NOMO-1 treated with dmso at 0.1 percent for 144 hours (cell line): ENCODE data around the gene MAP3K19.
"Not testable (repeated sequence)": the region's sequence is repeated elsewhere in the genome, so short reads cannot be mapped to it uniquely, and the experiment has no call there.

Experiments used
- DNase-seq: peaks from one replicate; lab custom pipeline; 2025; ENCODE audit not compliant: unreplicated experiment; lab: John Stamatoyannopoulos, UW

MAP3K19 gene

GRCh38 chr2:134999521-134999920 is 47.7 kb downstream of the MAP3K19 start:
- no peak for DNase-seq

- no peak for DNase-seq
Measured at GRCh38 chr2:134988994-134989605, 58.1 kb downstream of the MAP3K19 start.

GRCh38 chr2:134985061-134985460 is 62.2 kb downstream of the MAP3K19 start:
- no peak for DNase-seq

- no peak for DNase-seq
Measured at GRCh38 chr2:134982603-134983002, 64.6 kb downstream of the MAP3K19 start.

- DNase-seq: no peak
Measured at GRCh38 chr2:134980639-134981038, 66.6 kb downstream of the MAP3K19 start.

- DNase-seq: no peak
Measured at GRCh38 chr2:134979221-134979620, 68.0 kb downstream of the MAP3K19 start.

GRCh38 chr2:134977104-134977503 is 70.1 kb downstream of the MAP3K19 start:
- not testable (repeated sequence) for DNase-seq

GRCh38 chr2:134976074-134976702 is 71.1 kb downstream of the MAP3K19 start:
- DNase-seq: no peak

- DNase-seq: no peak
Measured at GRCh38 chr2:134975281-134976009, 71.8 kb downstream of the MAP3K19 start.

GRCh38 chr2:134973241-134974138 is 73.8 kb downstream of the MAP3K19 start:
- no peak for DNase-seq

GRCh38 chr2:134967166-134967565 is 80.1 kb downstream of the MAP3K19 start:
- not testable (repeated sequence) for DNase-seq

GRCh38 chr2:134957477-134957876 is 89.8 kb downstream of the MAP3K19 start:
- DNase-seq: no peak

- no peak for DNase-seq
Measured at GRCh38 chr2:134955744-134956143, 91.5 kb downstream of the MAP3K19 start.

- DNase-seq: no peak
Measured at GRCh38 chr2:134954065-134954464, 93.2 kb downstream of the MAP3K19 start.

- DNase-seq: no peak
Measured at GRCh38 chr2:134952608-134953007, 94.6 kb downstream of the MAP3K19 start.

GRCh38 chr2:134950886-134951285 is 96.4 kb downstream of the MAP3K19 start:
- DNase-seq: no peak

GRCh38 chr2:134949981-134950708 is 97.1 kb downstream of the MAP3K19 start:
- DNase-seq: no peak

- no peak for DNase-seq
Measured at GRCh38 chr2:134946073-134946472, 101.2 kb downstream of the MAP3K19 start.

- no peak for DNase-seq
Measured at GRCh38 chr2:134944975-134945374, 102.3 kb downstream of the MAP3K19 start.

GRCh38 chr2:134943540-134943939 is 103.7 kb downstream of the MAP3K19 start:
- peak; percentile 5 for DNase-seq

GRCh38 chr2:134936691-134937090 is 110.6 kb downstream of the MAP3K19 start:
- no peak for DNase-seq
